HG03039 (cell line): ENCODE measurements around the gene CCDC91.

Source experiments
- ATAC-seq: cut with Tn5 transposase; IDR thresholded peaks from one replicate; pipeline ENCODE4 v1.9.1; 2021; ENCODE audit warnings: mild to moderate bottlenecking, moderate library complexity; ENCODE audit not compliant: unreplicated experiment

The CCDC91 gene

GRCh38 chr12:28570811-28571210 lies 380.6 kb downstream of the CCDC91 start:
- no peak for ATAC-seq

- ATAC-seq, result no peak
These were observed 384.7 kb downstream of the CCDC91 start for GRCh38 chr12:28574746-28575592.

- ATAC-seq, result no peak
These were observed 385.4 kb downstream of the CCDC91 start for GRCh38 chr12:28575593-28576205.

GRCh38 chr12:28578361-28578760 lies 388.1 kb downstream of the CCDC91 start:
- ATAC-seq, result no peak

GRCh38 chr12:28578833-28579252 lies 388.6 kb downstream of the CCDC91 start:
- no peak for ATAC-seq

- no peak for ATAC-seq
These were observed 392.6 kb downstream of the CCDC91 start for GRCh38 chr12:28582672-28583376.

GRCh38 chr12:28583701-28584261 lies 393.5 kb downstream of the CCDC91 start:
- ATAC-seq, result no peak

- no peak for ATAC-seq
These were observed 394.9 kb downstream of the CCDC91 start for GRCh38 chr12:28585146-28585545.

GRCh38 chr12:28586481-28586880 lies 396.2 kb downstream of the CCDC91 start:
- ATAC-seq, result no peak

GRCh38 chr12:28591831-28592230 lies 401.6 kb downstream of the CCDC91 start:
- ATAC-seq, result no peak
